D721Med (cell line): Measurements from ENCODE around the gene PRKCA.

ENCODE experiments used
- DNase-seq: peaks from one replicate; pipeline ENCODE4 v3.0.0; 2011; ENCODE audit warnings: low spot score; ENCODE audit not compliant: insufficient read length
- FAIRE-seq: peaks from 2 replicates; lab custom pipeline; 2011; peaks lifted over from hg19 to GRCh38; lab: Jason Lieb, UNC
- CTCF ChIP-seq: IDR thresholded peaks from 2 replicates; pipeline ENCODE4 v1.5.1; 2012; ENCODE audit warnings: mild to moderate bottlenecking, control low read depth; ENCODE audit not compliant: insufficient read depth; ENCODE audit errors: missing control alignments

PRKCA gene

GRCh38 chr17:66739553-66739952, 437.1 kb downstream of the PRKCA start:
- DNase-seq (no peak), FAIRE-seq (no peak)
- no peak for TF ChIP-seq CTCF

- DNase-seq, result no peak
- FAIRE-seq, result no peak
- TF ChIP-seq CTCF, result no peak
These were observed 437.8 kb downstream of the PRKCA start for GRCh38 chr17:66740226-66740625.

GRCh38 chr17:66743511-66743910, 441.1 kb downstream of the PRKCA start:
- FAIRE-seq (no peak), DNase-seq (no peak)
- no peak for TF ChIP-seq CTCF

- DNase-seq (no peak), FAIRE-seq (no peak)
- no peak for TF ChIP-seq CTCF
These were observed 444.3 kb downstream of the PRKCA start for GRCh38 chr17:66746736-66747135.

GRCh38 chr17:66747578-66748275, 445.3 kb downstream of the PRKCA start:
- TF ChIP-seq CTCF, result no peak
- DNase-seq, result no peak
- FAIRE-seq, result no peak

- DNase-seq (no peak), FAIRE-seq (no peak)
- TF ChIP-seq CTCF, result no peak
These were observed 446.2 kb downstream of the PRKCA start for GRCh38 chr17:66748578-66748977.

GRCh38 chr17:66749217-66749832, 446.9 kb downstream of the PRKCA start:
- FAIRE-seq (no peak), DNase-seq (no peak)
- no peak for TF ChIP-seq CTCF
